Stomach (tissue), 9 donors: ENCODE results near the gene KCTD13. TPM values are rescaled to one million over a fixed set of nuclear protein-coding genes. Genes with fewer than 3 reads are reported as not detected.
"Not testable (repeated sequence)": the region's sequence is repeated elsewhere in the genome, so short reads cannot be mapped to it uniquely, and the experiment has no call there.

Source experiments
- DNase-seq, 2 donors: peaks; one replicate each; pipeline versions ENCODE4 v3.0.0 to v3.0.0-alpha.2; 2013 to 2019
- H3K27ac ChIP-seq, 5 donors: fragments of 200-600 bp in 4 of 5; sonication (generic) in 4 of 5; one replicate each; pipeline ENCODE4 v1.5.1; 2013 to 2019; ENCODE audit warnings: mild to moderate bottlenecking in 1 of 5, moderate library complexity in 1 of 5
- H3K27me3 ChIP-seq, 3 donors: fragments of 200-600 bp; sonication (generic); one replicate each; pipeline ENCODE4 v1.5.1; 2017 to 2019; ENCODE audit warnings: mixed run types in 1 of 3
- H3K36me3 ChIP-seq, 4 donors: fragments of 200-600 bp; sonication (generic); 1 replicate in 3 of 4; 2 replicates in 1 of 4; pipeline ENCODE4 v1.5.1; 2016 to 2019
- H3K4me1 ChIP-seq, 4 donors: fragments of 200-600 bp; sonication (generic); one replicate each; pipeline ENCODE4 v1.5.1; 2016 to 2019
- H3K4me3 ChIP-seq, 4 donors: fragments of 200-600 bp; sonication (generic) in 3 of 4; one replicate each; pipeline ENCODE4 v1.5.1; 2016 to 2019; ENCODE audit warnings: mild to moderate bottlenecking in 1 of 4
- H3K9me3 ChIP-seq, 4 donors: fragments of 200-600 bp; sonication (generic); one replicate each; pipeline ENCODE4 v1.5.1; 2016 to 2019
- CTCF ChIP-seq, 7 experiments: fragments of 450-650 bp in 4 of 7; fragments of 200-600 bp in 3 of 7; sonication (generic) in 3 of 7; IDR thresholded peaks; one replicate each; pipeline ENCODE4 v1.5.1; 2016 to 2019; ENCODE audit warnings: antibody characterized with exemption in 7 of 7, control low read depth in 2 of 7, mild to moderate bottlenecking in 1 of 7
- EP300 ChIP-seq: sonication (generic); formaldehyde crosslinking; IDR thresholded peaks from one replicate; pipeline ENCODE4 v1.6.1; 2017; ENCODE audit warnings: antibody characterized with exemption
- POLR2A ChIP-seq, 4 donors: fragments of 450-650 bp; IDR thresholded peaks; one replicate each; pipeline ENCODE4 v1.6.1; 2016; ENCODE audit warnings: antibody characterized with exemption in 4 of 4, control low read depth in 2 of 4, mild to moderate bottlenecking in 1 of 4, moderate library complexity in 1 of 4
- POLR2AphosphoS5 ChIP-seq, 3 donors: sonication (generic); formaldehyde crosslinking; IDR thresholded peaks; one replicate each; pipeline ENCODE4 v1.6.1; 2016; ENCODE audit warnings: antibody characterized with exemption in 3 of 3
- WGBS, 5 donors: extraction: QIAGEN DNeasy Blood & Tissue Kit in 3 of 5; methylation state at CpG; one replicate each; pipeline versions ENCODE4 v1.1.5 to v1.1.7; 2013 to 2018; 5-methylcytosine and 5-hydroxymethylcytosine counted together
- intact Hi-C: fragments of 100-400 bp; cut with DNase I; formaldehyde crosslinking; loops from one replicate; pipeline ENCODE4 v1.15.1; 2023; ENCODE audit warnings: low total_unique reads
- polyA plus RNA-seq, 3 donors: library from polyadenylated mRNA; stranded (reverse); fragments of 200-250 nt; gene quantifications; one replicate each; pipeline ENCODE4 v1.2.3, GENCODE V29; 2013
- total RNA-seq, 5 donors: library from RNA; depleted of rRNA; stranded (reverse); fragments of >200 nt; gene quantifications; one replicate each; pipeline versions ENCODE4 v1.1.0 to v1.2.3, GENCODE V29; 2014 to 2016
- donor health status: healthy with polysubstance abuse.
- donor health status: Bipolar disorder and iron deficiency.
- donor health status: healthy.

KCTD13 gene
- total and polyA plus RNA-seq, 8 donors = 6.3 to 182 (median 22.1) TPM

DNA sequence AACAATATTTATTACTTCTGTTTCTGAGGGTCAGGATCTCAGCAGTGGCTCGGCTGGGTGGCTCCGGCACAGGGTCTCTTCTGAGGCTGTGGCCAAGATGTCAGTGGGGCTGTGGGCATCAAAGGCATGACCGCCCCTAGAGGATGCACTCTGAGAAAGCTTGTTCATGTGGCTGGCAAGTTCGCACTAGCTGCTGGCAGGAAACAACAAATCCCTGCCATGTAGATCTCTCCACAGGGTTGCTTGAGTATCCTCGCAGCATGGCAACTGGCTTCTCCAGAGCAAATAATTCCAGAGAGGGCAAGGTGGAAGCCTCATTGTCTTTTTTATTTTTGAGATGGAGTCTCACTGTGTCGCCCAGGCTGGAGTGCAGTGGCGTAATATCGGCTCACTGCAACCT lies 12.5 kb downstream of the KCTD13 start:
- TF ChIP-seq EP300 = no peak
- no peak for TF ChIP-seq POLR2A (IDR thresholded peaks at IDR 0.05)
- TF ChIP-seq CTCF (IDR thresholded peaks at IDR 0.05) = no peak
- no peak for TF ChIP-seq POLR2AphosphoS5 (IDR thresholded peaks at IDR 0.05)
- intact Hi-C loops = no loop called here
- no peak for DNase-seq
- Histone ChIP-seq H3K9me3 (no peaks in the 10 kb centered on the region), H3K36me3 (peaks cover 0 to 49% (median 40%) of the 10 kb centered on the region in 4 donors), H3K4me1 (no peaks in the 10 kb centered on the region), H3K27me3 (no peaks in the 10 kb centered on the region), H3K27ac (no peak overlapping the region), H3K4me3 (no peak overlapping the region)
- 95 to 98% (median 98%) methylated on average over 8 of the region's 8 CpGs for WGBS, 5 donors

DNA sequence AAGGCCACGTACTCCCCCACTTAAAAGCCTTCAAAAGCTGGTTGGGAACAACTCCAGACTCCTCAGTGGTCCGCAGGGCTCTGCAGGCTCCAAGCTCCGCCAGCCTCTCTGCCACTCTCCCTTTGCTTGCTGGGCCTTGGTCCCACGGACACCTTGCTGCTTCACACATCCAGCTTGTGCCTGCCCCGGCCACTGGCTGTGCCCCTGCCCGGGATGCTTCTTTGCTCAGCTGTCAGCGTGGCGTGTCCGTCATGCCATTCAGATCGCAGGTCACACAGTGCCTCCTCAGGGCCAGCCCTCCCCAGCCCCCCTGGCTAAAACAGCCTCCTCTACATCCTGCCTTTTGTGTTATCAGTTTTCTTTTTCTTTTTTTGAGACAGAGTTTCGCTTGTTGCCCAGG lies 13.9 kb downstream of the KCTD13 start:
- Histone ChIP-seq H3K4me1 (no peaks in the 10 kb centered on the region), H3K9me3 (no peaks in the 10 kb centered on the region), H3K4me3 (no peak overlapping the region), H3K27me3 (no peaks in the 10 kb centered on the region), H3K27ac (no peak overlapping the region), H3K36me3 (peaks cover 0 to 43% (median 32%) of the 10 kb centered on the region in 4 donors)
- no peak for DNase-seq
- WGBS, 5 donors = 72 to 86% (median 77%) methylated on average over 11 of the region's 11 CpGs
- TF ChIP-seq CTCF (IDR thresholded peaks at IDR 0.05) = no peak
- intact Hi-C loops = no loop called here

DNA sequence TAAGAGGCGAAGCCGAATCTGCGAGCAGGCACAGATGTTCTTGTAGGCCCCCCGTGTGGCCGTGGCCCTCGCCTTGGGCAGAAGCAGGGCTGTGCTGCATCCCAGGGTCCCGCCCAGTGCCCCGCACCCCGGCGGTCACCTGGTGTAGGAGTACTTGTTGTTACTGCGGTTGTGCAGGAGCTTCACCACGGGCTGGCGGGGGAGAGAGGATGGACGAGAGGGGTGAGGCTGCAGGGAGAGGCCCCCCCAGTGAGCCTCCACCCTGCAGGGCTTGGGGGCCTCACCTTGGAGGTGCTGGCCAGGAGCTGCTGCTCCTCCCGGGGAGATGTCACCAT lies 14.4 kb downstream of the KCTD13 start:
- WGBS, 5 donors = 71 to 82% (median 78%) methylated on average over 13 to 15 of the region's 15 CpGs
- intact Hi-C loops = no loop called here
- no peaks in the 10 kb centered on the region for H3K4me1 ChIP-seq
- no peak overlapping the region for H3K4me3 ChIP-seq
- H3K36me3 ChIP-seq = peaks cover 0 to 43% (median 33%) of the 10 kb centered on the region in 4 donors
- no peak for DNase-seq
- H3K27ac ChIP-seq = no peak overlapping the region
- H3K27me3 ChIP-seq = no peaks in the 10 kb centered on the region
- no peaks in the 10 kb centered on the region for H3K9me3 ChIP-seq
- TF ChIP-seq EP300 (no peak), POLR2AphosphoS5 (IDR thresholded peaks at IDR 0.05) (no peak), CTCF (IDR thresholded peaks at IDR 0.05) (no peak), POLR2A (IDR thresholded peaks at IDR 0.05) (no peak)

DNA sequence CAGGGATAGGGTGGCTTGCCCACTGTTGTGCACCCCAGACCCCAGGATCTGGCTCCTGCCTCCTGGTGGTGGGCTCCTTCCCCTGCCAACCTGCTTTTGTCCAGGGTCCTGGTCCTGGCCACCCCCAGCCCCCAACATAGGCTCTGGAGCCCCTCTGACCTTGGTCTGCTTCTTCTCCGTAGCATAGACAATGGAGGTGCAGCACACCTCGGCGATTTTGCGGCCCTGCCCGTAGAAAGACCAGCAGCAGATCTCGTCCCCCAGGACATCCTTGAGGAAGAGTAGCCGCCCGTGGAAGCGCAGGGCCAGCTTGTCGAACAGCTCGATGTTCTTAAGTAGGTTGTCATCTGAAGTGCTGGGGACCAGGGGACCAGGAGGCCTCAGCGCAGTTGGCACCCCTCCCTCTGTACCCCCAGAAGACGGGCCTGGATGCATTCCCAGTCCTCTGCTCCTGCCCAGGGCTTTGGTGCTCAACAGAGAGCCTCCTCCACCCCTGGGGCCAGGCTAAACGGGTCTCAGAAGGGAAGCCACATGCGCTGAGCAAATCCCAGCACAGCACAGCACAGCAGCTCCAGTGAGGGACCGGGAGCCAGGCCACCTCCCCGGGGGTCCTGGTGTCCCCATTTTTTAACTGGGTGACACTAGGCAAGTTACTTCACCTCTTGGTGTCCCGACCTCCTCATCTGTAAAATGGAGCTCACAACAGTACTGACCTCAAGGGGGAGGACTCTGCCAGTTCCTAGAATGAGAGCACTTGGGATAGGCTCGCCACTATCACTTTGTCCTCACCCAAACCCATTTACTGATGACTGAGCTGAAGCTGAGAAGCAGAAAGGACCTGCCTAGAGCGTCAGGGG lies 15.0 kb downstream of the KCTD13 start:
- TF ChIP-seq POLR2A (IDR thresholded peaks at IDR 0.05) (no peak), EP300 (no peak), CTCF (IDR thresholded peaks at IDR 0.05) (no peak), POLR2AphosphoS5 (IDR thresholded peaks at IDR 0.05) (no peak)
- no peaks in the 10 kb centered on the region for H3K4me1 ChIP-seq
- H3K36me3 ChIP-seq = peaks cover 0 to 49% (median 35%) of the 10 kb centered on the region in 4 donors
- WGBS, 5 donors = 84 to 92% (median 89%) methylated on average over 15 to 20 of the region's 20 CpGs
- H3K27ac ChIP-seq = no peak overlapping the region
- no peaks in the 10 kb centered on the region for H3K9me3 ChIP-seq
- no peak for DNase-seq
- H3K4me3 ChIP-seq = no peak overlapping the region
- intact Hi-C loops = no loop called here
- no peaks in the 10 kb centered on the region for H3K27me3 ChIP-seq

GRCh38 chr16:29909851-29910250 lies 16.2 kb downstream of the KCTD13 start:
- DNase-seq, H3K27ac ChIP-seq, H3K27me3 ChIP-seq, H3K4me1 ChIP-seq, H3K9me3 ChIP-seq, H3K4me3 ChIP-seq, intact Hi-C loops: not testable (repeated sequence)
- WGBS, 5 donors = 79 to 94% (median 82%) methylated on average over 6 of the region's 6 CpGs
- peaks cover 0 to 45% (median 34%) of the 10 kb centered on the region in 4 donors for H3K36me3 ChIP-seq
